ENCODE data around the gene NBPF1.
"Not testable (repeated sequence)": the region's sequence is repeated elsewhere in the genome, so short reads cannot be mapped to it uniquely, and the experiment has no call there.

The NBPF1 gene

DNA sequence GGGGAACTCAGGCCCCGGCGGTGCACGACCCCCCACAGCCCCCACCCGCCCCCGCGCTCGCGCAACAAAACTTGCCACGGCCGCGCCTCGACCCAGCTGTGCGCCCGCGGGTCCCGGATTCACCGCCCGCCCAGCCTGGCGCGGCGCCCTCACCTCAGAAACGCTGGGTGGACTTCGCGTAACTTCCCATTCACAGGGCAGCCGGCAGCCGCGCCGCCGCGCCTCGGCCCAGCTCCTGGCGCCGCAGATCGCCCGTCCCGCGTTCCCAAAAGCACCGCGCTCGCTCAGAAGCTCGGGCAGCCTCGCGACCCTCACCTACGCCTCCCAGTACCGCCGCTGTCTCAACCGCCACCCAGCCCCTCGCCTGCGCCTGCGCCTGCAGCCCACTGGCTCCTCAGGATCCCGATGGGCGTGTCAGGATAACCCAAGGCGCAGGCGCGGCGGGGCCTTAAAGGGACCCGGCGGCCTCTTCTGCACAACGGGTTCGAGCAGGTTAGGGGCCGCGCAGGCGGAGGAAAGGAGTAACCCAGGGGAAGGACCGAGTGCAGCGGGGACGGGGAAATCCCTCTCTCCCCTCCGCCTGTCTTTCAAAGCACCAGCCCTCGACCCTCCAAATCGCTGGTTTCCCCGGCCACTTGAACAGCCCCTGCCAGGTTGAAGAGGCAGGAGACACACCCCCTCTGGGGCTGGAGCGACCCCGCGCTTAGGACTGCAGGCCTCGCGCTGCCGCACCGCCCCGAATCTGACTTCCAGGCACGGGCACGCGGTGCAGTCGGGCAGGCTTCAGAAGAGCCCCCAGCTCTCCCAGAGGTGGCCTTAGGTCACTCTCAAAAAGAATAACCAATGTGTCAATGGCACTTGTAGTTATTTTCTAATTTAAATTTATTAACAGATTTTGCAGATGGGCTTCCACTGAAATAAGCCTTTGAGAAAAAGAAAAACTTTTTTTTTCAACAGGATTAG, at the start of gene NBPF1:
Gene NBPF1 (minus strand): TSS at position 380 of the 963 bp plus-strand sequence.
- peak; percentile 84 to 85 for DNase-seq

DNA sequence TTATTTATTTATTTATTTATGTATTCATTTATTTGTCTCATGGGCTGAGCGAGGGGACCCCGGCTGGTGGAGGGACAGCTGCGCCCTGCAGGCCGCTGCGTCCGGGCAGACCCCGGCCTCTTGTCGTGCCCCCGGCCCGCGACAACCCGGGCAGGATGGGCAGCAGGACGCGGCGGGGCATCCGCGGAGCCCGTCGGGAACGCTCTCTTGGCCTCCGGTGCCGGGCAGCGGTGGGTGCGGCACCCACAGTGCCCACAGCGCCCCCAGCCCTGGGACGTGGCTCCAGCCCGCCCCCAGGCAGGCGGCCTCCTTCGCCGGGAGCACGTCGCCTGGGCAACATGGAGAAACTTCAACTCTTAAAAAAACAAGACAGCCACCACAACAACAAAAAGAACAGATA, 44.9 kb upstream of the NBPF1 start:
- not testable (repeated sequence) for DNase-seq

DNA sequence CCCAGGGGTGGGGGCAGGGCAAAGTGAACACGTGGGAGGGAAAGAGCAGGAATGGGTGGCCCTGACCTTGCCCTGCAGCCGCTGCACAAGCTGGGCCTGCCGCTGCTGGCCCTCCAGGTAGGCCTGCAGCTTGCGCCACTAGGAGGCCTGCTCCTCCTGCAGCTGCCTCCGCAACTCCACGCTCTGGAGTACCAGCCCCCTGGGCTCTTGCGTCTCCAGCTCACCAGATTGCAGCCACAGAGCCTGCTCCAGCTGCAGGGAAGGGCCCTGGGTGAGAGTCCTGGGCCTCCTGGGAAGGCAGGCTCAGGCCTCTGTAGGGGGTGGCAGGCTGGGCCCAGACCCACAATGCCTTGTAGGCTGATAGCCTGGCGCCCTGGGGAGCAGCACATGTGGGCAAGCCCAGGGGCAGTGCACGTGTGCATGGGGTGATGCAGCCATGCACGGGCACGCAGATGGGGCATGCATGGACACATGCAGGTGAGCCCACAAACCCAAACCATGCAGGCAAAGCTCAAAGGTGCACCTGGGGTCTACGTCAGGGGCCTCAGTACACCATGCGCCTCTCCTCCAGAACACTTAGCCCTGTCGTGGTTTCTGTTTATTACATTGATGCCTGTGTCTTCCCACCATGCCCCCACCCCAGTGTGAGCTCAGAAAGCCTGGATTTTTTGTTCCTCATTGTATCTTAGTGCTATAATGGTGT, 43.8 kb upstream of the NBPF1 start:
- DNase-seq, result not testable (repeated sequence)

DNA sequence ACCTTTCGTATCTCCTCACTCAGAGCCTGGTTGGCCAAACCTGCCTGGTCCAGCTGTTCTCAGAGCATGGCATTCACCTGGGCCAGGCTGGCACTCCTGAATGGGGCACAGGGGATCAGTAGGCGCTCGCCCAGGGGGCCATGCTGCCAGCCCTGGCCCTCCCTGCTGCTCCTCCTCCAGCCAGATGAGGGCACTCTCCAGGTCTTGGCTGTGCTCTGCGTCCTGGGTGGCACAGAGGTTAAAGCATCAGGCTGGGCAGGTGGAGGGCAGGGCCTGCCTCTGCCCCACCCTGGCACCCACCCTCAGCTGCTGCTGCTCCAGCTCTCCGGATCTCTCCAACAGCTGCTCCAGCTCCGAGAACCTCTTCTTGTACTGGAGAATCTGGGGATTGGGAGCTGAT, 43.2 kb upstream of the NBPF1 start:
- not testable (repeated sequence) for DNase-seq

DNA sequence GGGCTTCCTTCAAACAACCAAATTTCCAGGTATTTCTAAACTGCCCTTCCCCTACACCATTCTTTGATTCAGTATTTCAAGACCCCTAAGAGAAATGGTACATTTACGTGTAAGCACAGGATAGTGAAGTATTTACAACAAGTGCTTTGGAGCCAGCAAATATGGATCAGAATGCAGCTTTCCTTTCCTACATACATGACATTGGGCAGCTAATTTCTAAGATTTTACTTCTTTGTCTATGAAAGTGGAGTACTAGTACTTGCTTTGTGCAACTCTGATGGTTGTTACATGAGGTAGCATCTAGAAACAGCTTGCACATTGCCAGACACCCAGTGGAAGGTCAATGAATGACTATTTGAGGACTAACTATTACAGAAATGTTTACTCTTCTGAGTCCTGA, 38.2 kb upstream of the NBPF1 start:
- DNase-seq, result not testable (repeated sequence)

DNA sequence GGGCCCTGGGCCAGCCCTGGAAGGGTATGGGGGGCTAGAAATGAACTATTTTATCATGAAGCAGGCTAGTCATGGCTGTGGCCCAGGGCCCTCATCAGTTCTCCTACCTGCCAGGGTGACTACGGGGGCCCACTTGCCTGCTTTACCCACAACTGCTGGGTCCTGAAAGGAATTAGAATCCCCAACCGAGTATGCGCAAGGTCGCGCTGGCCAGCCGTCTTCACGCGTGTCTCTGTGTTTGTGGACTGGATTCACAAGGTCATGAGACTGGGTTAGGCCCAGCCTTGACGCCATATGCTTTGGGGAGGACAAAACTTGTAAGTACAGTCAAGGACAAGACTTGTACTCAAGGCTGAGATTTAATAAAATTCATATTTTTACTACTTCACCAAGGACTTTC, 36.6 kb upstream of the NBPF1 start:
- DNase-seq, result peak in 1 of 2 donors; percentile 11

DNA sequence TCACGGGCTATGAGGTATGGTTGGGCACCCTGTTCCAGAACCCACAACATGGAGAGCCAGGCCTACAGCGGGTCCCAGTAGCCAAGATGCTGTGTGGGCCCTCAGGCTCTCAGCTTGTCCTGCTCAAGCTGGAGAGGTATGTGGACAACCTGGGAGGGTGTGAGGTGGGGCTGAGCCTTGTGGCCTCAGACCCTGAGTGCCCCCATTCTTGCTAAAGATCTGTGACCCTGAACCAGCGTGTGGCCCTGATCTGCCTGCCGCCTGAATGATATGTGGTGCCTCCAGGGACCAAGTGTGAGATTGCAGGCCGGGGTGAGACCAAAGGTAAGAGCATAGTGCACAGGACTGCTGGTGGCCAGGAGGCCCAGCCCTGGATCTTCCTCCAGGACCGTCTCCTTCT, 36.0 kb upstream of the NBPF1 start:
- DNase-seq, result peak in 1 of 2 donors; percentile 10

DNA sequence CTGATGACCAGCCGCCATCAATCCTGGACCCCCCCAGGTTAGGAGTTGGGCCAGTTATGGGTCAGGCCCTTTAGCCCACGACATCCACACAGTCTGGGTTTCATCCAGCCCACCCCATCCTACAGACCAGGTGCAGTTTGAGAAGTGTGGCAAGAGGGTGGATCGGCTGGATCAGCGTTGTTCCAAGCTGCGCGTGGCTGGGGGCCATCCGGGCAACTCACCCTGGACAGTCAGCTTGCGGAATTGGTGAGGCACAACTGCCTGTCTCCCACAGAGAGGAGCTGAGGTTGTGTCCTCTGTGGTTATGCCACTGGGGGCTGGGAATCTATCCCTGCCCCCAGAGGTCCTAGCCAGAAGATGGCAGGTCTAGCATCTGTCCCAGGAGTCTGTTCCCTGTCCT, 35.4 kb upstream of the NBPF1 start:
- not testable (repeated sequence) for DNase-seq

DNA sequence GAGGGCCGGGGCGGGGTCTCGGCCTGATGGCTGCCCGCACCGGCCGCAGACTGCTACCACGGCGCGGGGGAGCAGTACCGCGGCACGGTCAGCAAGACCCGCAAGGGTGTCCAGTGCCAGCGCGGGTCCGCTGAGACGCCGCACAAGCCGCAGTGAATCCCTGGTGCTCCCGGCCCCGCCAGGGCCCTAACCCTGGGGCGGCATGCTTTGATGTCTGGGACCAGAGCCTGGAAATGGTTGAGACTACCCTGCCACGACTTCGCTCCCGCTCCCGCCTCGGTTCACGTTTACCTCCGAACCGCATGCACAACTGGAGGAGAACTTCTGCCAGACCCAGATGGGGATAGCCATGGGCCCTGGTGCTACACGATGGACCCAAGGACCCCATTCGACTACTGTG, 34.9 kb upstream of the NBPF1 start:
- peak in 1 of 2 donors; percentile 4 for DNase-seq

DNA sequence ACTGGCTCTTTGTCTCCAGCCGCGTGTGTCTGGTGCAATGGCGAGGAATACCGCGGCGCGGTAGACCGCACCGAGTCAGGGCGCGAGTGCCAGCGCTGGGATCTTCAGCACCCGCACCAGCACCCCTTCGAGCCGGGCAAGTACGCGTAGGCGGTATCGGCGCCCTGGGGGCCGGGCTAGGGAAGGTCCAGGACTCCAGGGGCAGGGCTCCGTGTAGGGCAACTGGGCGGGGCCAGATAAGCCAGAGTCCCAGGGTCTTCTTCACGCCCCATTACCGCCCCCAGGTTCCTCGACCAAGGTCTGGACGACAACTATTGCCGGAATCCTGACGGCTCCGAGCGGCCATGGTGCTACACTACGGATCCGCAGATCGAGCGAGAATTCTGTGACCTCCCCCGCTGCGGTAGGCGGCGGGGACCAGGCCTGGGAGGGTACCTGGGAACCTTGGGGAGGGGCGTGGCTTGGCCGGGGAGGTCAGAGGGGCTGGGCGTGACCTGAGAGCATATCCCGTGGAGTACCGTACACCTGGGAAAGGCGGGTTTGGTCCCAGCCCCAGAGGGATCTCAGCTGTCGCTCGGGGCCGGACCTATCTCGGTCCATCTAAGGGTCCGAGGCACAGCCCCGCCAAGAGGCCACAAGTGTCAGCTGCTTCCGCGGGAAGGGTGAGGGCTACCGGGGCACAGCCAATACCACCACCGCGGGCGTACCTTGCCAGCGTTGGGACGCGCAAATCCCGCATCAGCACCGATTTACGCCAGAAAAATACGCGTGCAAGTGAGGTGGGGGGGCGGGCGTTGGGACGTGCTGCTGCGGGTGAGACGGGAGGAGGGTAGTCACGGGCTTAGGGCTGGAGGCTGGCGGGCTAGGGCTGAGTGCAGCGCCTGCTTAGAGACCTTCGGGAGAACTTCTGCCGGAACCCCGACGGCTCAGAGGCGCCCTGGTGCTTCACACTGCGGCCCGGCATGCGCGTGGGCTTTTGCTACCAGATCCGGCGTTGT, 34.1 kb upstream of the NBPF1 start:
- DNase-seq, result peak; percentile 15 to 29

DNA sequence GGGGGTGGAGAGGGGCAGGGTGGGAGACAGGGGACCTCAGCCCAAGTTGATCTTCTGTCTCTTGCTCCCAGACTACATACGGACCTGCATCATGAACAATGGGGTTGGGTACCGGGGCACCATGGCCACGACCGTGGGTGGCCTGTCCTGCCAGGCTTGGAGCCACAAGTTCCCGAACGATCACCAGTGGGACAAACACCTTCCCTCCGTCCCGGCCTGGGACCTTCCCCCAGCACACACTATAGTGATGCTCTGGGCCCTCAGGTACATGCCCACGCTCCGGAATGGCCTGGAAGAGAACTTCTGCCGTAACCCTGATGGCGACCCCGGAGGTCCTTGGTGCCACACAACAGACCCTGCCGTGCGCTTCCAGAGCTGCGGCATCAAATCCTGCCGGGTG, 33.4 kb upstream of the NBPF1 start:
- DNase-seq, result not testable (repeated sequence)

DNA sequence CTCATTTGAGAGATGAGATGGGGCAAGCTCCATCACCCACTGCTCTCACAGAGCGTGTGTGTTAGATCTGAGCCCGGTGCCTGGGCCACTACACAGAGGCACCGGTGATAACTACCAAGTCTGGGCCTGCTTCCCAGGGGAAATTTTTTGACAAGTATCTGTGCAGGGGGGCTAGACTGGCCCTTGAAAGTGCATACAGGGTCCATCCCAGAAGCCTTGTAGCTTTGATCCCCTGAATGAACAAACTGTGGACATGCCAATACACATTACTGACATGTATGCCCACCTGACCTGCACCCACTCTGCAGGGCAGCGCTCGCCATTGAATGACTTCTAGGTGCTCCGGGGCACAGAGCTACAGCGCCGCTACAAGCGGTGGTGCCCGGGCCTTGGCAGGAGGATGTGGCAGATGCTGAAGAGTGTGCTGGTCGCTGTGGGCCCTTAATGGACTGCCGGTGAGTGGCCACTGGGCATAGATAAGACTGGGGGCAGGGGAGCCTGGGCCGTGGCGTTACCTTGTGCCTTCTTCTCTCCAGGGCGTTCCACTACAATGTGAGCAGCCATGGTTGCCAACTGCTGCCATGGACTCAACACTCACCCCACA, 32.8 kb upstream of the NBPF1 start:
- peak in 1 of 2 donors; percentile 9 for DNase-seq

DNA sequence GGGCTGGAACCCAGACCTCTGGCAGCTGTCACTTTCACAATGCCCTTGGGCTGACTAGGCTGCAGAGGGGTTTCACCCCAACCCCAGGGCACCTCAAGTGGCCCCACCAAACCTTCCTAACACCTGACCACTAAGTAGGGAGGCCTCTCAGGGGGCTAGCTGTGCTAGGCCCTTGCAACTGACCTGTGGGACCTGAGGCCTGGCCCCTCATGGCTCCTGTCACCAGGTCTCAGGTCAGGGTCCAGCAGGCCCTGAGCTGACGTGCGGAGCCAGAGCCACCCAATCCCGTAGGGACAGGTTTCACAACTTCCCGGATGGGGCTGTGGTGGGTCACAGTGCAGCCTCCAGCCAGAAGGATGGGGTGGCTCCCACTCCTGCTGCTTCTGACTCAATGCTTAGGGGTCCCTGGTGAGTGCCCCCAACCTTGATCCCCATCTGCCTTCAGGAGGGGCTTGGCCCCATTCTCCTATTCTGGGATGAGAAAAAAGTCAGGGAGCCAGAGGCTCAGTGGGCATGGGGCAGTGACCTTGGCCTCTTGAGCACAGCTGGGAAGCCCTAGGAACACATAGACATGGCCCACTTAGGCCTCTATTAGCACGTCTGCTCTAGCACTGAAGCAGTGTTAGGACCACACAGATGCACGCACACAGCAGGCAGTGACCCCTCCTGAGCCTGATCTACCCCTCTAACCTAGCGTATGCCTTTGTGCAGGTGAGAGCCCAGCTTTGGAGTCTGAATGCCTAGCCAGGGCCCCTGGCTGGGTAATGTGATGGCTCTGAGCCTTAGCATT, 32.1 kb upstream of the NBPF1 start:
- DNase-seq, result peak in 1 of 2 donors; percentile 9

DNA sequence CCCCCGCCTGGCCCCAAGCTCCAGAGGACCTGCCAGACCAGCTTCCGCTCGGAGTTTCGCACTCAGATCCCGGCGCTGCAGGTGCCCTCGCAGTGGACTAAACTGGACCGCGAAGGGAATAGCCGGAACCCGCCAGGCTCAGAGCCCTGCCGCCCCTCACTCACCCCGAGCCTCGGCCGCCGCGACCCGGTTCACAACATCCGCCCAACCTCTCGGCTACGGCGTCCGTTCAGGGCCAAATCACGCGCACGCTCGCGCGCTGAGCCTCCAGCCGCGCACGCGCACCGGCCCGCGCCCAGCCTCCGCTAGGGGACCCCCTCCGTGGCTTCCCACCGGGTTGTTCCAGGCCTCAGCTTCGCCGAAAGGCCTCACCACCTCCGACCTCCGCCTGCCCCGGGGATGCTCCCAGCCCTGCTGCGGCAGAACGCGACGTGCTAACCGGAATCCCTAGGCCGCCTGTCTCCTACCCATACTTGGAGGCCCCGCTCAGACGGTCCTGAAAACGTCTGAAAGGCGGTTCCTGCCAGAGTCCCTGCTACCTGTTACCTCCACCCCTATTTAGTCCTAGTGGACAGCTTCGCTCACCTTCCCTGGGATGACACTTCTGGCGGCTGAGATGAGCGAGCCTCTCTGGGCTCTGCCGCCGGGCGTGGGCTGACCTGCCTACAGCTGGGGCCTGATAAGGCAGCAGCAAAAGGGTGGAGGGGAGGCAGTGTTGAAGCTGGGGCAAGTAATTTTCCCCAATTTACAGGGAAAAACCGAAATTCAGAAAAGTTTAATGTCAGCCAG, 31.3 kb upstream of the NBPF1 start:
- DNase-seq, result peak; percentile 94 to 97

DNA sequence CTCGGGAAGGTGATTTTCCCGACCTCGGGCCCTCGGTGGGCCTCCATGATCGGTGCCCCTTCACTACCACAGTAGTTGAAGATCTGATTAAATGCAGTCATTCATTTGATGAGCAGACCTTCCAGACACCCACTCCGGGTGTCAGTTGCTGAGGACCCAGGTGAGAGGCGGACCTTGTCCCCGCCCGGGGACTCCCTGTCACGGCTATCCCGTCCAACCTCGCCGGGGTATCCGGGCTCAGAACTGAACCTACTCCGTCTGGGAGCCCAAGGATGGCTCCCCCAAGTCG, 30.8 kb upstream of the NBPF1 start:
- no peak for DNase-seq

DNA sequence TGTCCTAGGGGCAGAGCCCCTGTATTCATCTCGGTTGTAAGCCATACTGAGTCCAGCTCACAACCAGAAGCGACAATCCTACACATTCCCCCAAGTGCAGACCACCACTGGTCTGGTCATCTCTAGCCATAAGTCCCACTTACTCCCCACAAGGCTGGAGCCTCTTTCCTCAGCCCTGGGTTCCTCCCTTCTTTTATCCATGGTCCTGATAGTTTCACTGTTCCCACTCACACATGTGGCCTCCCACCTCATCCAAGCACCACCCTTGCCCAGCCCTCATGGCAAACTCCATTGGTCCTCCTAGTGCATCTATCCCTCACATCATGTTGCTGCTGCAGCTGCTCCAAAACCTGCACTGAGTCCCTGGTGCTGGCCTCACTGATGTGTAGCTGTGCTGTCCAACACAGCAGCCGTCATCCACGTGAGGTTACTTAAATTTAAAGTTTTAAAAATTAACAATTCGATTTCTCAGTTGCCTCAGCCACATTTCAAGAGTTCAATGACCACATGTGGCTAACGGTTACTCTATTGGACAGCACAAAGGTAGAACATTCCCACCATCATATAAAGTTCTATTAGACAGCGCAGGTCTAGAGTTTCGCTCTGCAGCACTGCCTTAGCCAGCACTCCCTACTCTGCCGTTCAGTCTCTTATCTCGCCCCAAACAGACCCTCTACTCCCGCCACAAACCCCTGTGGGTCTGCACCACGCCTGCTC, 30.3 kb upstream of the NBPF1 start:
- DNase-seq, result peak; percentile 11 to 19

DNA sequence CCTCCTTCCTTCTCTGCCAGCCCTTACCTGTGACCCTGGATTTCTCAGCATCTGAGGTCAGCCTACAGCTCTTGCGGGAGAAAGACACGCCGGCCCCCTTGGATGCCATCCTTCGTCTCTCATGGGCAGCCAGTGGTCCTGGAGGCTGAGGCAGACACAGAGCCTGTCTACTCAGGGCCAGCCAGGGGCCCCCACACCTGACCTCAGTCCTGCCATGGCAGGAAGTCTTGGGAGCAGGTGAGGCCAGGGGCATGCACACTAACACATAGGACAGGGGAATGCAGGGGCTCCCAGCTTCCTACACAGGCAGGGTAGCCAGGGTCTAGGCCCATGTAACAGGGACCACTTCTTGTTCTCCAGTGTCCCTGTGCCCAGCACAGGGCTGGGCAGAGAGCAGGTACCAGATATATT, 29.6 kb upstream of the NBPF1 start:
- DNase-seq, result peak in 1 of 2 donors; percentile 10

DNA sequence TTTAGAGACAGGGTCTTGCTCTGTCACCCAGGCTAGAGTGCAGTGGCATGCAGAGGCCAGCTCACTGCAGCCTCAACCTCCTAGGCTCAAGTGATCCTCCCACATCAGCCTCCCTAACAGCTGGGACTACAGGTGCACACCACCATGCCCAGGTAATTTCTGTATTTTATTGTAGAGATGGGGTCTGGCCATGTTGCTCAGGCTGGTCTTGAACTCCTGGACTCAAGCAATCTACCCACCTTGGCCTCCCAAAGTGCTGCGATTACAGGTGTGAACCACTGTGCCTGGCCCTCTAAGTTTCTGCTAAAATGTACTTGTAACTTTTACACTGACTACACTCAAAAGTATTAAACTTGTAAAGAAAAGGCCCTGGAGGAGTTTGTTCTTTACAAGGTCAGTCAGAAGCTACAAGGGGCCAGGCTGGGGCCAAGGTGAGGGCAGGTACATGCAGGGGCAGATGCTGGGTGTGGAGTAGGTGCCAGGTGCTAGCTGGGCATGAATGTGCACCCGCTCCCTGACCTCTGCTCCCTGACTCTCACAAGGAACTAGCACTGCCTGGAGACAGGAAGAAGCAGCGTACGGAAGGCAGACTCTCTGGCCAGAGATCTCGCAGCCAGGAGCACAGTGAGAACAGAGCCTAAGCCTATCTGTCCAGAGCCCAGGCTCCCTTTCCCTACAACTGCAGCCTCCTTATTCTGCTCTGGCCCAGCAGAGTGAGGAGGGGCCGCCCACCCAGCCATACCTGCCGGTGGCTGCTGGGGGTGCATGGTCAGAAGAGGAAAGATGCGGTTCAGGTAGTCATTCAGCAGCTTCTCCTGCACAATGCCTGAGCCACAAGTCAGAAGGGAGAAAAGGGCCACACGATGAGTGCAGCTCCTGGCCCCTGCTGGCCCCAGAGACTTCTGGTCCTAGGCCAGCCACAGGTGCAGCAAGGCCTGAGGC, 28.9 kb upstream of the NBPF1 start:
- peak in 1 of 2 donors; percentile 10 for DNase-seq

Data from CD4-positive, alpha-beta T cell treated with Interleukin-4 for 1 hour (primary cell).